Ecto neural progenitor cell (in vitro differentiated cells): ENCODE measurements around the gene SLC10A2.
"Not testable (repeated sequence)": the region's sequence is repeated elsewhere in the genome, so short reads cannot be mapped to it uniquely, and the experiment has no call there.

Experiments used
- DNase-seq: peaks from one replicate; pipeline ENCODE4 v3.0.0-alpha.2; 2018; ENCODE audit warnings: low spot score

SLC10A2 gene, protein sequence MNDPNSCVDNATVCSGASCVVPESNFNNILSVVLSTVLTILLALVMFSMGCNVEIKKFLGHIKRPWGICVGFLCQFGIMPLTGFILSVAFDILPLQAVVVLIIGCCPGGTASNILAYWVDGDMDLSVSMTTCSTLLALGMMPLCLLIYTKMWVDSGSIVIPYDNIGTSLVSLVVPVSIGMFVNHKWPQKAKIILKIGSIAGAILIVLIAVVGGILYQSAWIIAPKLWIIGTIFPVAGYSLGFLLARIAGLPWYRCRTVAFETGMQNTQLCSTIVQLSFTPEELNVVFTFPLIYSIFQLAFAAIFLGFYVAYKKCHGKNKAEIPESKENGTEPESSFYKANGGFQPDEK

DNA sequence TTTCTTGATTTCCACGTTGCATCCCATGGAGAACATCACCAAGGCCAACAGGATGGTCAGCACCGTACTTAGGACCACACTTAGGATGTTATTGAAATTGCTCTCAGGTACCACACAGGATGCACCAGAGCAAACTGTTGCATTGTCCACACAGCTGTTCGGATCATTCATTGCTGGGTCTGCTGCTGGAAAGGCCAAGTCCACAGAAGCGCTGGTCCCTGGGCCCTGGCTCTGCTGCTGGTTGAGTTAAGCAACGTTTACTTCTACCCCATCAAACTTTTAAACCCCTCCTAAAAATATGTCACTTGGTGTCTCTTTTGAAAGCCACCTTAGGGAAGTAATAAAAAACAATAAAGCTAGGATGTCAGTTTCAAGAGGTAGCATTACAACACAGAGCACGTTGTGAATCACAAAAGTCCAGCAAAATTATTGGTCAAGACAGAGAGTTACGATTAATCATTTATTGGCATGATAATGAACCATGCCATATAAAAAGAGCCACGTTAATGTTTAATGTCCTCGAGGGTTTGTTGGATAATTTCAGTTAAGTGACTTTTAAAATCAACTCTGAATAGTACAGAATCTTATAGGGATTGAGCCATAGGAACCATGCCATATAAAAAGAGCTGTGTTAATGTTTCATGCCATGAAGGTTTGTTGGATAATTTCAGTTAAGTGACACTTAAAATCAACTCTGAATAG lies at the start of gene SLC10A2:
SLC10A2 (minus strand) TSS at position 339 of the 702 bp plus-strand sequence; CDS start at position 171, 168 bp downstream.
- no peak for DNase-seq

DNA sequence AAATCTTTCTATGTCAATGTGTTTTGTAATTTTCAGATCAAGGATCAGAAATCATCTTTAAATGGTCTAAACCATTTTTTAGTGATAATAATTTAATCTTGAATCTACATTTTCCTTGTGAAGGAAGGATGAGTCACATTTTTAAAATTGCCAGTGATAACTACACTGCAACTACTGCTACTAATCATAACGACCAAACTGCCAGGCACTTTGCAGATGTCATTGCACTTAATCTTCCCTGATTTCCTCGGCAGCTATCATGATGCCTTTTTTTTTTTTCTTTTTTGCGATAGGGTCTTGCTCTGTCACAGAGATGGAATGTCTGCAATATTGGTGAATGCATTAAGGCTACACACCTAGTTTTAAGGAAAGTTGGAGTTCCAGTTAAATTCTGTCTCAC lies 41.4 kb upstream of the SLC10A2 start:
- DNase-seq: no peak

DNA sequence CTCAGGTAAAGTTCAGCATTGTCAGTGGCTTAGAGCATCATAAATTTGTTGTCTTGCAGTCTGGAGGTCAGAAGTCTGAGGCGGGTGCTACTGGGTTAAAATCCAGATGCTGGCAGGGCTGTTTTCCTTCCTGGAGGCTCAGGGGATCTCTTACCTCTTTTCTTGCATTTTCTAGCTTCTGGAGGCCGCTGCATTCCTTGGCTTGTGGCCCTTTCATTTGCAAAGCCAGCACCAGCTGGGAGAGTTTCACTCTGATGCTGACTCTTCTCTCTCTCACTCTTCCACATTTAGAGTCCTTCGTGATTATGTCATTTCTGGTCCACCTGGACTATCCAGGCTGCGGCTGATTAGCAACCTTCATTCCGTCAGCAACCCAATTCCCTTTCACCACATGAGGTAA lies 38.1 kb upstream of the SLC10A2 start:
- DNase-seq: no peak

DNA sequence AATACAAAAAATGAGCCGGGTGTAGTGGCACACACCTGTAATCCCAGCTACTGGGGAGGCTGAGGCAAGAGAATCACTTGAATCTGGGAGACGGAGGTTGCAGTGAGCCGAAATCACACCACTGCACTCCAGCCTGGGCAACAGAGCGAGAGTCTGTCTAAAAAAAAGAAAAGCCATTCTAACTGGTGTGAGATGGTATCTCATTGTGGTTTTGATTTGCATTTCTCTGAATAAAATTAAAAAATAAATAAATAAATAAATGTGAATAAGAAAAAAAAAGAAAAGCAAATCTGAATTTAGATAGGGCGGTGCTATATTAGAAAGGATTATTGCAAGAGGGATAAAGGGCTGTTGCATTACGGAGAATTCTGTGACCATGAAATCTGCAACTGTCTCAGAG lies 37.2 kb upstream of the SLC10A2 start:
- DNase-seq: not testable (repeated sequence)

DNA sequence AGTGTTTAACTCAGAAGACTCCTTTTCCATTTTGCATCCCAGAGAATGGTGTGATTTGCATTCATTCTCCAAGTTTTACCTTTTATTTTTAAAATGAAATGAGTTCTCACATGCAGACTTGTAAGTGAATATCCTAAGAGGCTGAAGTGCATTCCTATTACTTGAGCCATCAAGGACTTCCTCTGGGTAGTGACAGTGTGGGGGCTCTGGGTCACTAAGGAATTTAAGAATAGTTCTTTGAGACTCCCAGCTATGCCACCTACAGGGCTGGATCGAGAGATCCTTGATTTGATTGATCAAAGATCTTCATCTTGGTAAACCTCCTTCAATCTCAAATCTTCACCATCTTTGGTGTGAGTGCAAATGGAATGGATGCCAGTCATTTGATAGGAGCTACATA lies 36.3 kb upstream of the SLC10A2 start:
- no peak for DNase-seq

DNA sequence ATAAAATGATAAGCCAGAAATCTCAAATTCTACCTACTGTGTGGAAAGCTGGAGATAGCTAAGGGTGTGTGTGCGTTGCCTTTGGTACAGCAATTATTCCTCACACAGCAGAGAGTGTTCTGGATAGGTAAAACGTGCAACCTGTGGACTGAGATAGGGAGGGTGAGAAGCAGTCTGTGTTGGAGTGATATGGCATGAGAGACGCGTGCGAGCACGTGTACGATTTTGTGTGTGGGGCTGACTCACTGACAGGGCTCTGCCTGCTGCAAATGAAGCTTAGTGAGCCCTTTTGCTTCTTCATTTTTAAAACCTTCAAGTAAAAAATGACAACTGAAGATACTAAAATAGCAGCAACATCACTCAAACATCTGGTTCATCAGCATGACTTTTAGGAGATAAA lies 35.7 kb upstream of the SLC10A2 start:
- no peak for DNase-seq

DNA sequence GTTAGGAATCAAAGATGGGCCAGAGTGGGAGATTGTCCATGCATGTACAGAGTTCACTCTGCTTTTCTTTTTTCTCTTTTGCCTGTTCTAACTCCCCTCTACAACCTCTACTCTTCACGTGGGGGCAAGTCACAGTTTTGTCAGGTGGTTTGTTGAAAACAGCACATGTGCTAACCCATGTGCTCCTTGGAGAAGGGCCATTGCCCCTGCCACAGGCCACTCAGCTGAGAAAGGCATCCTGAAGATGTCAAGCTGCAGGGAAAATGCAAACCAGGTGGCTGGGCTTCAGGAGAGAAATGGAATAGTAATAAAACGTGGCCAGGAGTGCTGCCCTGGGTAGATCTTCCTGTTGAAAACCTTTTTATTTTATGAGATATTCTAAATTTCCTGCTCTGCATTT lies 35.3 kb upstream of the SLC10A2 start:
- no peak for DNase-seq

DNA sequence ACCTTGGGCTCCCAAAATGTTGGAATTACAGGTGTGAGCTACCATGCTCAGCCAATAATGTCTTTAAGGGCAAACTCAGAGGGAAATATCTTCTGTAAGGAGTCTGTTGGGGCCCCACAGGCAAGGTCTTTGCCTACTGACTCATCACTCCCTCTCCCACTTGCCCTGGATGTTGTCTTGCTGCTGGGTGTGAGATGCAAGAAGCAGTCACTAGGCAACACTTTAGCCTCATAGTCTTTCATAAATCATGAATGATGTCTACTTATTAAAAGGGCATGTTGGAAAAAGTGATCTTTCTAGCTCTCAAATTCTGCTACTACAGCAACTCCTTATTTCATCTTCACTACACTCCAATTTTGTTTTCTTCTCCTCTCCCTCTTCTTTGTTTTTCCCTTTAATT lies 34.6 kb upstream of the SLC10A2 start:
- no peak for DNase-seq

DNA sequence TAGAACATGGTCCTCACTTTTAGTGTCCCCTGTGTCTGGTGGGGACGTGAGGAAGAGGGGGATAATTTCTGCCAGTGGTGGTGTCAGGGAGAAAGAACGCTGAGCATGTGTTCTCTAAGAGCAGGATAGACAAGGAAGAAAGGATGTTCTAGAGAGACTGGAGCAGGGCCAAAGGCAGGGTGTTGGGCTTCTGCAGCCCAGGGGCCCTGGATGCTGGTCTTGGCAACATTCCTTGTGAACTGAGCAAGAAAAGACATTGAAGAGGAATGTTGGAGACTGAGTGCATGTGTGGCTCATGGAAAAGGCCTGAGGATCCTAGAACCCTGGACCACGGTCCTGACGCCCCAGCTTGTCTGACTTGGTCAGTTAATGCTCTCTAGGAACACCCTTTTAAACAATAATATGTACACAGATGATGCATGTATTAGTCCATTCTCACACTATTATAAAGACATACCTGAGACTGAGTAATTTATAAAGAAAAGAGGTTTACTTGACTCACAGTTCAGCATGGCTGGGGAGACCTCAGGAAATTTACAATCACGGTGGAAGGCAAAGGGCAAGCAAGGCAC lies 33.6 kb upstream of the SLC10A2 start:
- no peak for DNase-seq

DNA sequence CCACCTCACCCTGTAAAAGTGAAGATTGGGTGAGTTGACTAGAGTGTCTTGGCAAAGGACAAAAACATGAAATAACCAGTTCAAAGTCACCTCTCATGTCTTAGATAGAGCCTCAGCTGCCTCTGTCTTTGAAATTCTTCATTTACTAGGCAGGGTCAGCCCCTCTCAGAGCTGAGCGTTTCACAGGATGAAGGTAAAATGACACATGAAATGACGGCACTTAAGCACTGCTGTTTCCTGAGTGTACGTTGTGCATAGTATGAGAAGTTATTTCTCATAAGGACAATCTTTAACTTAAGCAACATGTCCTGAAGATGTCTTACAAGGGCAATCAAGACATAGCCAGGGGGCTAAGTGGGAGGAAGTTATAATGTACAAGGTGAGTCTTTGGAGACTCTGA lies 32.3 kb upstream of the SLC10A2 start:
- no peak for DNase-seq

DNA sequence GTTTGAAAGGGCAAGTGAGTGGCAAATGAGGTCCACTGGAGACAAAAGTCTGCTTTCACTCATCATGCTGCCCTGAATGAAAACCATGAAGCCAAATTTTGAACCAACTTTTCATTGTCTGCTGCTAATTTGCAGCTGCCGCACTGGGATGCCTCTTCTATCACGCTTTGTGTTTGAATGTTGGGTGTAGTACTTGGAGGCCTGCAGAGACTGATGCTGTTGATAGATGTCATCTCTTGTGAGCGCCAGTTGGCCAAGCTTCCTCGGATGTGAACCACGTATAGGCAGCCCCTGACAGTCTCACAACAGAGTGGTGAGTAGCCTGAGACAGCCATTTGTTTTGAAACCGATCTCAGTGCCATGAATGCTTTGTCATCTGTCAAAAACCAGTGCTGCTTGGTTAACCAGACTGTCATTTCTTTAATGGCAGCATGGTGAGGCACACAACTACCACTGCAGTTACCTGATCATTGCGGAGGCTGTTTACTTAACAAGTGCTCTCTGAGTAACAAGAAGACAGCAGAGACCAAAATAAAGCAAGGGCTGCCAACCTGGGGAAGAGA lies 31.2 kb upstream of the SLC10A2 start:
- no peak for DNase-seq

DNA sequence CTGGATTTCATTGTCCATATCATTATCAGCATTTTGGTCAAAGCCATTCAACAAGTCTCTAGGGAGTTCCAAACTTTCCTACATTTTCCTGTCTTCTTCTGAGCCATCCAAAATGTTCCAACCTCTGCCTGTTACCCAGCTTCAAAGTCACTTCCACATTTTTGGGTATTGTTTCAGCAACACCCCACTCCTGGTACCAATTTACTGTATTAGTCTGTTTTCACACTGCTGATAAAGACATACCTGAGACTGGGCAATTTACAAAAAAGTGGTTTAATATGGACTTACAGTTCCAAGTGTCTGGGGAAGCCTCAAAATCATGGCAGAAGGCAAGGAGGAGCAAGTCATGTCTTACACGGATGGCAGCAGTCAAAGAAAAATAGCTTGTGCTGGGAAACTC lies 27.4 kb upstream of the SLC10A2 start:
- DNase-seq: not testable (repeated sequence)

DNA sequence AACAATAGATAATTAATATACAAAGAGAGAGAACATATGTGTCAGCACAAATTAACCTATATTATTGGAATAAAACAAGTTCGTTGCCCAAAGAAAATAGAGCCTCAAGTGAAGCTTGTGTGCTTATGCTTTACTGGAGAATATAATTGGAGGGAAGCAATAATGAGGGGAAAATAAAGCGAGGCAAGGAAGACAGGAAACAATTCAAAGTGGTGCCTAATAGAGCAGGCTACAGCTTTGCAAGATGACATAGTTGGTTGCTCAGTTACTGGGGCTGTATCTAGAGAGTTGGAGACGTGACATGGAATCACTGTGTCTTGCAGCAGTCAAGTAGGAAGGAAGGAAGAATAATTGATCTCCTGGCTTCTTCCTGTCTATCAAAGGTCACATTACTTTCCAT lies 21.1 kb upstream of the SLC10A2 start:
- no peak for DNase-seq

DNA sequence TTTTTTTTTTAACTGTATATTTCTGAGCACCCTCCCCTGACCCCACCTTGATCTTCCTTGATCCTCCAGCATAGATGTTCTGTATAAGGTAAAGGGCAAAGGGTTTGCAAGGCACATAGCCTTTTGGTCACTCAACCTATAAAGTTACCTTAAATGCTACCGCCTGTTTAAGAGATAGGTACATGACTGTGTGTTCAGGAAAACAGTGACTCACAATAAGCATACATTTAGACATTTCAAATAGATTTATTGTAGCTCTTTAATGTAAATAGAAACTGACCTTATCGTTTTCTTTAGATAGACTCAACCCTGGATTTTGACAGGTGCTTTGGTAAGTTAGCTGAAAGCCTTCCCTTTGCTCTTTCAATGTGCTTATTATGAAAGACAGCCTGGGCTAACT lies 15.2 kb upstream of the SLC10A2 start:
- DNase-seq: no peak

DNA sequence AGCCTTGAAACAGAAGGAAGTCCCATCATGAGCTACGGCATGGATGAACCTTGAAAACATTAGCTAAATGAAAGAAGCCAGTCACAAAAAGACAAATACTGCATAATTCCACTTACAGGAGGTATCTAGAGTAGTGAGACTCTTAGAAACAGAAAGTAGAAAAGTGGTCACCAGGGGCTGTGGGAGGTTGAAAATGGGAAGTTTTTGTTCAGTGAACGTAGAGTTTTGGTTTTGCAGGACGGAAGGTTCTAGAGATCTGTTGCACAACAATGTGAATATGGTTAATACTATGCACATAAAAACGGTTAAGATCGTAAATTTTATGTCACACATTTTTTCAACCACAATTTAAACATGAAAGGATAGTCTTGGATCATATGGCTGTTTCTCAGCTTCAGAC lies 11.9 kb upstream of the SLC10A2 start:
- no peak for DNase-seq

DNA sequence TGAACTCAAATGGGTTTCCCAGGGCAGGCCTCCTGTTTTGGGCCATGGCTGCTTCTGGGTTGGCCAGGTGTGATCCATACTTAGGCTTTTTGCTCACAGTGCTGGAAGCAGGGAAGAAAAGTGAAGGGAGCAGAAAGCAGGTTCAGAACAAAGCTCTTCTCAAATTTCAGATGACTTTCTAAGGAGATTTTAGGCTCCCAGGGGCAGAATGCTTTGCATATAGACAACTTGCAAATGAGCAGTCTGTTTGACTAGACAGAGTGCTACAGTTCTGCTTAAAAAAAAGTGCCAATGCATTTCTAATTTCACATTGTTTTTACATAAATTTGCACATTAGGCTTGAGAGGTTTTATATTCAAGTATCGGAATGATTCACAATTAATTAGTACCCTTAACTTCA lies 2.6 kb upstream of the SLC10A2 start:
- DNase-seq: no peak

DNA sequence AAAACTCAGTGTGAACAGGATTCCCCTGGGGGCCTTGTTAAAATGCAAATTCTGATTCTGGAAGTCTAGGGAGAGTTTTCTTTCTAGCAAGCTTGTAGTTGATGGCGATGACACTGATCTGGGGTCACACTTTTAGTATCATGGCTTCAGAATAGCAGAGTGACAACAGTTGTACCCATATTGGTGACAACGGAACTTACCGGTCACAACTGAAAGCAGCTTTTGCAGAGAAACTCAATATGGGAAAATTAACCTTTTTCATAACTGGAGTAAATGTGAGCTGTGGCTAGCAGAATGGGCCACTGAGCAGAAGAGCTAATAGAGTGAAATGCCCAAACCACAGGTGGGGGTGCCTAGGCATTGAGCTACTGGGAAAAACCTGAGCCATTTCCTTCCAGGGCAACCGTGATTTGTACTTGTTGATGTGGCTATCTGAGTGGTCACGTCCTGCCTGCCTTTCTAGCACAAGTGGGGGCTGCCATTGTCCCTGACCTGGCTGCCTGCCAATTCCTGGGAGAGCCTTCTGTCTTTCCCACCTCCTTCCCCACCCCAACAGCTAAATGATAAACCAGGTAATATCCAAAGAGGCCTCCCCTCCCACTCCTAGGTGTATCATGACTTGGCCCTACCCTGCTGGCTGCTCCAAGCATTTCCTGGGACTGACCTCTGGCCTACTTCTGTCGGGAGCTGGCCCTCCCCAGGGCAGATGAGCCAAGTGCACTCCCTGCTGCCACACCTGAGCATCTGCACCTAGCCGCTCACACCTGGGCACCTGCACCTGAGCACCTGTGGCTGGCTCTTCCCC lies 1.7 kb upstream of the SLC10A2 start:
- DNase-seq: no peak

DNA sequence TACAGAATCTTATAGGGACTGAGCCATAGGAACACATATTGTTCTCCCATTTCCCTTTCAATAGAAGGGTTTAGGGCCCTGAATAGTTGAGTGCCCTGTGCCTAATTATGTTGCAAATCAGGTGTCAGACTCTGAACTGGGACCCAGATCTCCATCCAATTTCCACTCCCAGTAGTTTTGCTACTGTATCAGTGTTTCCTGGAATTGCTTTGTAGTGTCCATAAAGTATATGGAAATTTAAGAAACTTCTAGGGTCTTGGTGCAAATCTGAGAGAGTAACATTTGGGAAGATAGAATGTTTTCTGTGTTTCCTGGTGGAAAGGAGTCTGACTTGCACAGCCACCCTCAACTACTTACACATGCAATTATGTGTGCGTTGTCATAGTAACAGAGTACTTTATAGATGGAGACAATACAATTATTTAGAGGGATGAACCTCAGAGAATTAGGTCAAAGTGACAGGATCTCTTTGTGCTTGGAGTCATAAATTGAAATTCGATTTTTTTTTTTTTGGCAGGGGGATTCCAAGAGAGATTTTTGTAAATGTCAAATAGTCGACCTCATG lies 646 bp upstream of the SLC10A2 start:
- DNase-seq: no peak

DNA sequence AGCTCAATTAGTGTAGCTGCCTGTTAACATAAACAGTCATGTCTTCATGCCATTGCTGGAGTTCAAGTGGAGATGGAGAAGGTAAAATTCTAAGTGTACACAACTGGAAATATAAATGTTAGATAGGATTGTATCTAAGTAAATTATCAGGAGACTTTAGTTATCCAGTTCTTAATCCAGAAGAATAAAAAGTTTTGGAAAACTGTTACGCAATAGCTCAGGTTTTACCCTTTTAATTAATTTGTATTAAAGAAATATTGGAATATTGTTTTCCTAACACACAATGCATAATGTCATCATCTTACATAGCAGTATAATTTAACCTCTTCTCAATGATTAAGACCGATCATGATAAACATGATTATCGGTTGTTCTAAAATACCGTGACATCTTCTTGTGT lies 2.8 kb downstream of the SLC10A2 start:
- no peak for DNase-seq

DNA sequence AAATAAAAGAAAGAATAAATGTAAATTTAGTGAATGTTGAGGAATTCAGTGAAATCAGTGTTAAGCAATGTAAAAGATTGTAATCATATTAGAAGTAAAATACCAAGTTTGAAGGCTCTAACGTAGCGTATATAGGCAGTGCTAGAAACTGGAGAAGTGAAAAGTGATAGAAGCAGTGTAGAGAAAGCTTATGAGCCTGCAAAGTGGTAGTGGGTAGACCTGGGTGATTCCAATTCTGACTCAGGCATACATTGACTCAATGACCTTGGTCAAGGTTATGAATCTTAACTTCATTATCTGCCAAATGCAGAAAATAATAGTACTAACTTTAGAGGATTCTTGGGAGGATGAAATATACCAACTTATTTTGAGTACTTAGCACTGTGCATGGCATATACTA lies 4.1 kb downstream of the SLC10A2 start:
- no peak for DNase-seq

DNA sequence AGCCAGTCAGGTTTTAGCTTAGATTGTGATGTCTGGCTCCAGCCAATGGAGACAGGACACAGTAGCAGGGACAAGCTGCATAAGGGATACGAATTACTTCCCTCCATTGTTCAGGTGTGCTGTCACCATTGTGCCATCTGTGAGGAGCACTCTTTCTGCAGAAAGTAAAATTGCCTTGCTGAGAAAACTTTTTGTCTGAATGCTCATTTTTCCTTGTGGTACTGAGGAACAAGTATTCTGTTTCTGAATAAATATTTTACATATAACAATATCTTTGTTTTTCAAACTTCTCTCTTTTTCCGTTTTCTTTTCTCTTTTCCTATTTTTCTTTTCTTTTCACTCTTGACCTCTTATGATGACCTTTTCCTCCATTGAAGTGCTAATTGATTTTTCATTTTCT lies 10.2 kb downstream of the SLC10A2 start:
- DNase-seq: no peak

DNA sequence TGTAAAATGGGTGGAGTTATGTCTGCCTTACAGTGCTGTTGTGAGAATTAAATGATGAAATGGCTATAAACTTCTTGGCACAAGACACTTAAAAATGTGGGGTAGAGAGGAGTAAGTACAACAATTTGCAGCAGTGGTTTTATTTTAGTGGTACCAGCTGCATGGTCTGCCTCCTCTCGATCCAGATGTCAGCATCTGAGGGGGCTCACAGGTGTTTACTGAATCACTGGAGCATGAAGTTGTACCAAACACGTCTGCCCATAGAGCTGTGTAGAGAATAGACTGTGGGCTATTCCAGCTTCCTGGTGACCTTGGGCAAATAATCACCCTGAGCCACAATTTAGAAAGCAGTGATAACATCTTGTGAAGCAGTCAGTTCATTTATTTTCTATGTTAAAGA lies 11.1 kb downstream of the SLC10A2 start:
- DNase-seq: no peak
